Panc1 (cell line): Measurements from ENCODE around the gene TYW1B. TPM values are rescaled to one million over a fixed set of nuclear protein-coding genes. Genes with fewer than 3 reads are reported as not detected.
A peak's percentile ranks its signal among the peaks of the same experiment; 100 is the strongest.
"Not testable (repeated sequence)": the region's sequence is repeated elsewhere in the genome, so short reads cannot be mapped to it uniquely, and the experiment has no call there.

Source experiments
- ATAC-seq: fragments of 200-7000 bp; cut with Tn5 transposase; 2 replicates; pipeline ENCODE4 v1.9.1; 2020; ENCODE audit warnings: mild to moderate bottlenecking, moderate library complexity
- BruUV-seq: library from RNA; stranded (reverse); fragments of 400-500 nt; replicated peaks from 2 replicates; lab custom pipeline; 2021; lab: Mats Ljungman, UMichigan
- CTCF ChIA-PET: fragments of 300-600 bp; sonication (Branson Sonifier 250); formaldehyde crosslinking; loops from one replicate; lab custom pipeline; 2022; ENCODE audit warnings: antibody characterized with exemption; lab: Charles Lee
- POLR2A ChIA-PET: fragments of 300-600 bp; sonication (Branson Sonifier 250); formaldehyde crosslinking; loops from one replicate; lab custom pipeline; 2022; ENCODE audit warnings: antibody characterized with exemption; lab: Charles Lee
- DNase-seq: peaks from one replicate; pipeline ENCODE4 v3.0.0-alpha.2; 2010; ENCODE audit warnings: low read depth, low spot score
- H3K27ac ChIP-seq: 2 replicates; pipeline ENCODE4 v1.5.1; 2011; ENCODE audit warnings: mild to moderate bottlenecking, low read length, inconsistent platforms
- H3K27me3 ChIP-seq: fragments of 200-500 bp; sonication (Bioruptor generic); 2 replicates; pipeline ENCODE4 v1.6.0; 2014; ENCODE audit warnings: low read length, inconsistent platforms; ENCODE audit not compliant: control insufficient read depth, insufficient read depth
- H3K36me3 ChIP-seq: fragments of 200-500 bp; sonication (Bioruptor generic); 2 replicates; pipeline ENCODE4 v1.5.1; 2014; ENCODE audit warnings: inconsistent platforms, mild to moderate bottlenecking, low read length, moderate library complexity; ENCODE audit not compliant: control insufficient read depth, insufficient read depth
- H3K4me1 ChIP-seq: 2 replicates; pipeline ENCODE4 v1.5.1; 2011; ENCODE audit warnings: inconsistent platforms, mild to moderate bottlenecking, low read length, moderate library complexity; ENCODE audit not compliant: control insufficient read depth, insufficient read depth
- H3K4me3 ChIP-seq, 2 experiments: 2 replicates each; pipeline ENCODE4 v1.5.1; 2011 to 2012; ENCODE audit warnings: low read depth in 2 of 2, low read length in 2 of 2, mild to moderate bottlenecking in 2 of 2, inconsistent platforms in 1 of 2, moderate library complexity in 1 of 2
- H3K9me3 ChIP-seq: fragments of 200-500 bp; sonication (Bioruptor generic); 2 replicates; pipeline ENCODE4 v1.5.1; 2014; ENCODE audit warnings: low read depth, mild to moderate bottlenecking, inconsistent platforms, low read length, moderate library complexity; ENCODE audit not compliant: control insufficient read depth, insufficient read depth
- CTCF ChIP-seq: fragments of 450-650 bp; IDR thresholded peaks from 2 replicates; pipeline ENCODE4 v1.5.1; 2017; ENCODE audit warnings: mild to moderate bottlenecking
- POLR2AphosphoS5 ChIP-seq: IDR thresholded peaks from 2 replicates; pipeline ENCODE4 v1.6.1; 2012; ENCODE audit warnings: mild to moderate bottlenecking, low read depth, low read length, moderate library complexity
- REST ChIP-seq, 2 experiments: IDR thresholded peaks; 2 replicates each; pipeline ENCODE4 v1.6.1; 2011 to 2012; ENCODE audit warnings: low read depth in 2 of 2, control low read depth in 1 of 2, low read length in 1 of 2, mild to moderate bottlenecking in 1 of 2, moderate library complexity in 1 of 2; ENCODE audit not compliant: insufficient read depth in 1 of 2
- SIN3A ChIP-seq: IDR thresholded peaks from 2 replicates; pipeline ENCODE4 v1.6.1; 2012; ENCODE audit warnings: low read depth, mild to moderate bottlenecking, low read length, moderate library complexity, borderline replicate concordance; ENCODE audit not compliant: insufficient read depth
- TCF7L2 ChIP-seq: IDR thresholded peaks from 2 replicates; pipeline ENCODE4 v1.6.1; 2011; ENCODE audit warnings: mild to moderate bottlenecking, low read depth, low read length, inconsistent platforms
- in situ Hi-C: cut with HindIII; loops from 2 replicates; pipeline ENCODE4 v1.10.0; 2016; ENCODE audit warnings: low sequenced_read_pairs, low pct_unique_long_range_greater_than_20kb
- intact Hi-C: fragments of 100-400 bp; cut with micrococcal nuclease; formaldehyde crosslinking; loops from one replicate; pipeline ENCODE4 v1.10.0; 2022; ENCODE audit not compliant: unreplicated experiment
- total RNA-seq: library from RNA; stranded (reverse); gene quantifications from one replicate; pipeline ENCODE4 v1.2.1, GENCODE V29; 2021; ENCODE audit not compliant: unreplicated experiment

The TYW1B gene
- total RNA-seq, 1 experiment from 2014 or later = 2.3 TPM

GRCh38 chr7:72753781-72754180 lies 74.2 kb downstream of the TYW1B start:
- in situ Hi-C loops = no loop called here
- DNase-seq (no peak), ATAC-seq (no peak)
- no peaks in the 10 kb centered on the region for H3K4me1 ChIP-seq
- H3K36me3 ChIP-seq = no peaks in the 10 kb centered on the region
- POLR2A ChIA-PET = no interaction called here
- H3K27me3 ChIP-seq = no peaks in the 10 kb centered on the region
- BruUV-seq = no TSS peak
- intact Hi-C loops = no loop called here
- TF ChIP-seq TCF7L2 (no peak), REST (IDR thresholded peaks at IDR 0.05; ENCODE audit: insufficient read depth in 1 of 2, low read depth in 2 of 2, low read length in 1 of 2) (no peak), POLR2AphosphoS5 (no peak), SIN3A (no peak), CTCF (no peak)
- no peak overlapping the region for H3K4me3 ChIP-seq
- CTCF ChIA-PET = no interaction called here
- no peaks in the 10 kb centered on the region for H3K9me3 ChIP-seq
- H3K27ac ChIP-seq = no peak overlapping the region

GRCh38 chr7:72753229-72753628 lies 74.8 kb downstream of the TYW1B start:
- H3K4me1 ChIP-seq, in situ Hi-C loops, CTCF ChIA-PET, H3K36me3 ChIP-seq, H3K27me3 ChIP-seq, DNase-seq, POLR2A ChIA-PET, BruUV-seq, ATAC-seq, intact Hi-C loops, H3K9me3 ChIP-seq, H3K4me3 ChIP-seq, H3K27ac ChIP-seq: not testable (repeated sequence)

- TF ChIP-seq POLR2AphosphoS5 (no peak), CTCF (peak; percentile 75)
- intact Hi-C loops = no loop called here
- DNase-seq (no peak), ATAC-seq (peak; percentile 71)
- Histone ChIP-seq H3K9me3 (no peaks in the 10 kb centered on the region), H3K27me3 (no peaks in the 10 kb centered on the region), H3K27ac (no peak overlapping the region), H3K4me3 (no peak overlapping the region), H3K4me1 (no peaks in the 10 kb centered on the region), H3K36me3 (no peaks in the 10 kb centered on the region)
- ChIA-PET CTCF (no interaction called here), POLR2A (no interaction called here)
- in situ Hi-C loops = no loop called here
- no TSS peak for BruUV-seq
Measured at GRCh38 chr7:72751978-72752377, 76.0 kb downstream of the TYW1B start.
